Adipose tissue (tissue), 3 donors: Measurements from ENCODE around the gene HBQ1. TPM values are rescaled to one million over a fixed set of nuclear protein-coding genes. Genes with fewer than 3 reads are reported as not detected.
"Not testable (repeated sequence)": the region's sequence is repeated elsewhere in the genome, so short reads cannot be mapped to it uniquely, and the experiment has no call there.

Experiments used
- H3K27ac ChIP-seq: one replicate; pipeline ENCODE4 v1.5.1; 2013; ENCODE audit warnings: low read depth, low read length
- WGBS, 3 donors: extraction: QIAGEN DNeasy Blood & Tissue Kit; methylation state at CpG; one replicate each; pipeline ENCODE4 v1.1.7; 2013; 5-methylcytosine and 5-hydroxymethylcytosine counted together
- polyA plus RNA-seq, 3 donors: library from polyadenylated mRNA; stranded (reverse); fragments of 200-250 nt; gene quantifications; one replicate each; pipeline ENCODE4 v1.2.3, GENCODE V29; 2013
- donor health status: healthy with polysubstance abuse.
- donor health status: Bipolar disorder and iron deficiency.
- donor health status: healthy.

Gene HBQ1
- polyA plus RNA-seq, result under 1 TPM in 1 of 3 donors, not detected in 2; 0.40 TPM

DNA sequence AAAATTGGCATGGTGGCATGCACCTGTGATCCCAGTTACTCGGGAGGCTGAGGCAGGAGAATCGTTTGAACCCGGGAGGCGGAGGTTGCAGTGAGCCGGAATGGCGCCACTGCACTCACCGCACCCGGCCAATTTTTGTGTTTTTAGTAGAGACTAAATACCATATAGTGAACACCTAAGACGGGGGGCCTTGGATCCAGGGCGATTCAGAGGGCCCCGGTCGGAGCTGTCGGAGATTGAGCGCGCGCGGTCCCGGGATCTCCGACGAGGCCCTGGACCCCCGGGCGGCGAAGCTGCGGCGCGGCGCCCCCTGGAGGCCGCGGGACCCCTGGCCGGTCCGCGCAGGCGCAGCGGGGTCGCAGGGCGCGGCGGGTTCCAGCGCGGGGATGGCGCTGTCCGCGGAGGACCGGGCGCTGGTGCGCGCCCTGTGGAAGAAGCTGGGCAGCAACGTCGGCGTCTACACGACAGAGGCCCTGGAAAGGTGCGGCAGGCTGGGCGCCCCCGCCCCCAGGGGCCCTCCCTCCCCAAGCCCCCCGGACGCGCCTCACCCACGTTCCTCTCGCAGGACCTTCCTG, at the start of gene HBQ1:
Gene HBQ1, plus strand, starts transcription at position 359 of the 575 bp plus-strand sequence. Its CDS starts 28 bp downstream, at position 387.
- 6 to 9% (median 7%) methylated on average over 51 to 59 of the region's 59 CpGs for WGBS, 3 donors
- no peak within 1 kb of the TSS for H3K27ac ChIP-seq

DNA sequence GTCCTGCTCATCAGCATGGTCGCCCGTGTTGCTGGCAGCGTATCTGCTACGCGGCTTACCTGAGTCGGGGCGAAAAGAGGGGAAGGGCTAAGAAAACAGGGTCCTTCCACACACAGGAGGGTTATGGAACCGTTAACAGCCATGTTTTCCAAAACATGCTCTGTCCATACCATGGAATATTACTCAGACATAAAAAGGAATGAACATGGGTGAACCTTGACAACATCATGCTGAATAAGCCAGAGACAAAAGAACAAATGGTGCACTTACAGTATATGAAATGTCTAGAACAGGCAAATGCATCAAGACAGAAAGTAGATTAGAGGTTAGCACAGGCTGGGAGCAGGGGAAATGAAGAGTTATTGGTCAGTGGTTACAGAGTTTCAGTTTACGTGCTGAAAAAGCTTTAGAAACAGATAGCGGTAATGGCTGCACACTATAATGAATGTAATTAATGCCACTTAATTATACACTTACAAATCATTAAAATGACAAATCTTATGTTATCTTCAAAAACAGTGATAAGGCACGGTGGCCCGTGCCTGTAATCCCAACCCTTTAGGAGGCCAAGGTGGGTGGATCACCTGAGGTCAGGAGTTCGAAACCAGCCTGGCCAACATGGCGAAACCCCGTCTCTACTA, 49.6 kb upstream of the HBQ1 start:
- no peak overlapping the region for H3K27ac ChIP-seq

DNA sequence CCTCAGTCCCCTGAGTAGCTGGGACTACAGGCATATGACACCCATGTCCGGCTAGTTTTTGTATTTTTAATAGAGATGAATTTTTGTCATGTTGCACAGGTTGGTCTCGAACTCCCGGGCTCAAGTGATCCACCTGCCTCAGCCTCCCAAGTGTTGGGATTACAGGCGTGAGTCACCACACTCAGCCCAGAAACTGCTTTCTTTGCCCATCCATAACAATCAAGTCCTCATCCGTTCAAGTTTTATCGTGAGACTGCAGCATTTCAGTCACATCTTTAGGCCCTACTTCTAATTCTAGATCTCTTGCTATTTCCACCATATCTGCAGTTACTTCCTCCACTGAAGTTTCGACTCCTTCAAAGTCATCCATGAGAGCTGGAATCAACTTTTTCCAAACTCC, 48.1 kb upstream of the HBQ1 start:
- 93 to 95% (median 94%) methylated on average over 7 of the region's 7 CpGs for WGBS, 3 donors

More for the DNA sequence above, 49.6 kb upstream of the HBQ1 start:
- WGBS, 3 donors, result 86 to 96% (median 95%) methylated on average over 15 of the region's 15 CpGs

DNA sequence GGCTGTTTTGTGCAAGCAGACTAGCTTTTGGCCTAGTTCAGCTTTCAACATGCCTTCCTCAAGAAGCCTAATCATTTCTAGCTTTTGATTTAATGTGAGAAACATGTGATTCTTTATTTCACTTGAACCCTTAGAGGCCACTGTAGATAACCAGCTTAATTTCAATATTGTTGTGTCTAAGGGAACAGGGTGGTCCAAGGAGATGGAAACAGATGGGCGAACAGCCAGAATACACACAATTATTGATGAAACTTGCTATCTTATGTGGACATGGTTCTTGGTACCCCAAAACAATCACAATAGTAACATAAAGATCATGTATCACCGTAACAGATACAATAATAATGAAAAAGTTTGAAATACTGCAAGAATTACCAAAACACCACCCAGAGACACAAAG, 46.5 kb upstream of the HBQ1 start:
- H3K27ac ChIP-seq, result no peak overlapping the region
- 88 to 97% (median 93%) methylated on average over 2 of the region's 2 CpGs for WGBS, 3 donors

More for the DNA sequence above, 48.1 kb upstream of the HBQ1 start:
- no peak overlapping the region for H3K27ac ChIP-seq

DNA sequence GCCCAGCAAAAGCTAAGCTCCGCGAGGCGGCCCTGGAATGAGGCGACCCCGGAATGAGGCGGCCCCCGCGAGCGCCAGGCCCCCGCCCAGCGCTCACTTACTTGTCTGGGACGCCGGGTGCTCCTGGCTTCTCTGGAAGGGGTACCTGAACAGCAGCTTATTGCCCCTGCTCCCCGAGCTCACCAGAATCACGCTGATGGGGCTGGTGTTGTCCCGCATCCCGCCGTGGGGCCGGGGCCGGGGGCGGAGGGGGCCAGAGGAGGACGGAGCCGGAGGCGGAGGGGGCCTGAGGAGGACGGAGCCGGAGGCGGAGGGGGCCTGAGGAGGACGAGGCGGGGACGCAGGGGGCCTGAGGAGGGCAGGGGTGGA, 42.2 kb upstream of the HBQ1 start:
- no peak overlapping the region for H3K27ac ChIP-seq
- WGBS, 3 donors, result 0 to 3% (median 1%) methylated on average over 20 to 30 of the region's 30 CpGs

DNA sequence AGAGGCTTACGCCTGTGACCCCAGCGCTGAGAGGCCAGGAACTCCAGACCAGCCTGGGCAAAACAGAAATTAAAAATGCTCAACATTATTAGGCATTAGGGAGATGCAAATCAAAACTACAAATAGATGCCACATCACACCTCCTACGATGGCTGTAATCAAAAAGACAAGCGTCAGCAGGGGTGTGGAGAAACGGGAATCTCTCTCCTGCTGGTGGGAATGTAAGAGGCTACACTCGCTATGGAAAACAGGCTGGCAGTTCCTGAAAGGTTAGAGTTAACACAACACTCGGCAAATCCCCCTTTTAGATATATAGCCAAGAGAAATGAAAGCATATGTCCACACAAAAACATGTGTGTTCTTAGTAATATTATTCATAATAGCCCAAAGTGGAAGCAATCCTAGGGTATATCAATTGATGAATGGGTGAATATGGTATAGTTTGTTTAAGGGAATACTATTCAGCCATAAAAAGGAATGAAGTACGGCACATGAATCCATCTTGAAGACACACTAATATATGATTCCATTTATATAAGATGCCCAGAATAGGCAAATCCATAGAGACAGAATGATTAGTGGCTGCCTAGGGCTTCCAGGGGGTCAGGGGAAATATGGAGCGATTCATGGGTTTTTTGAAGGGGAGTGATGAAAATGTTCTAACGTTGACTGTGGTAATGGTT, 39.9 kb upstream of the HBQ1 start:
- H3K27ac ChIP-seq, result no peak overlapping the region
- 64 to 73% (median 68%) methylated on average over 10 of the region's 10 CpGs for WGBS, 3 donors

DNA sequence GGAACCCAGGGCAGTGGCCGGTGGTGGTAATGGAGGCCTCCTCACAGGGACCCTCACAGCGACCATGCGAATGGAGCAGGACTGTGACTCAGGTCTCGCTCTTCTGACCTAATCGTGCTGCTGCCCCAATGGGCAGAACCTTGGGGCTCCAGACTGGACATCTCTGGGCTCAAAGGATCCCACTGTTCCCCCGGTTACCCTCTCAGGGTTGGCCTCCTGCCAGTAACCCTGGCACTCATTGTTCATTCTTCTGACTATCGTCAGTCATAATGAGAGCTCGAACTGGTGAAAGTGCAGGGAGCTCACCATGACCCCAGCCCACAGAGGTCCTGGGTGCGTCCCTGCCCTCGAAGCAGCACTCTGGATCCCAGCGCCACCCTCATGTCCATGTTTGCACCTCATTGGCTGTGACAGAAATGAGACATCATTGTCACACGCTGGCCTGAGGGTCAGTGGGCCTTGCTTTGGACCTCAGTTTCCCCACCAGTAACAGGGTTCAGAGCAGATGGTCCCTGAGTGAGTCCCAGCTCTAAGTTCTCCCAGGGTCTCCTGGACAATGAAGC, 37.8 kb upstream of the HBQ1 start:
- 76 to 87% (median 80%) methylated on average over 12 of the region's 12 CpGs for WGBS, 3 donors
- H3K27ac ChIP-seq, result no peak overlapping the region

DNA sequence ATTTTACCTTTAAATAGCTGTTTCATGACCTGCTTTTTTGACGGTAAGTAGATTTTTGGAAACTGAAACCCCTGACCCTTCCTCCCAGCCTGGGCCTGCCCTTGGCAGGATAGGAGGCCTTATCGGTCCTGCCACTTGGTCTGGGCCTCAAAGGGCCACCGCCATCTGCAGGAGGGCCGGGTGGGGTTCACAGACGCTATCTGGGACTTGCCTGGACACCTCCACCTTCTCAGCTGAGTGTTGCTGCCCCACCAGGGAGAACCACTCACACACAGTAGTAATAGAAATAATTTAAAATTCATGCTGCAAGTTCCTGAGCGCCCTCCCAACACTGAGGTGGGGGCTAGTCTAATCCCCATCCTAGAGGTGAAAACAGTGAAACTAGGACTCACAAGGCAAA, 37.2 kb upstream of the HBQ1 start:
- H3K27ac ChIP-seq, result no peak overlapping the region
- WGBS, 3 donors, result 80 to 88% (median 84%) methylated on average over 6 of the region's 6 CpGs

DNA sequence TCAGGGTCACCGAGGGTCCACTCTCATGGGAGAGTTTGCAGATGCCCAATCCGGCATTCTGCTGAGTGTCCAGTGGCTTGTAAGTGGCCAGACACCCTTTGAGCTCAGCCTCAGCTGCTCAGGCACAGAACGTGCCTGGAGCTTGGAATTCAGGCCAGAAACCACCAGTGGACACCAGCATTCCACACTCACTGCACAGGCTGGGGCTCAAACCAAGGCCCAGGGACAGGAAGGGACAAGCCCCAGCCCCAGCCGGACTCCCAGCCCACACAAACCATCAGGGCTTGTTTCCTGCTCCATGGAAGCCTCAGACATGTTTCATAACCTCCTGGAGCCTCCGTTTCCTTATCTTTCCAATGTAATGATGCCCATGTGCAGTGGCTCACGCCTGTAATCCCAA, 36.8 kb upstream of the HBQ1 start:
- H3K27ac ChIP-seq, result no peak overlapping the region
- WGBS, 3 donors, result 48 to 66% (median 60%) methylated on average over 6 of the region's 6 CpGs

DNA sequence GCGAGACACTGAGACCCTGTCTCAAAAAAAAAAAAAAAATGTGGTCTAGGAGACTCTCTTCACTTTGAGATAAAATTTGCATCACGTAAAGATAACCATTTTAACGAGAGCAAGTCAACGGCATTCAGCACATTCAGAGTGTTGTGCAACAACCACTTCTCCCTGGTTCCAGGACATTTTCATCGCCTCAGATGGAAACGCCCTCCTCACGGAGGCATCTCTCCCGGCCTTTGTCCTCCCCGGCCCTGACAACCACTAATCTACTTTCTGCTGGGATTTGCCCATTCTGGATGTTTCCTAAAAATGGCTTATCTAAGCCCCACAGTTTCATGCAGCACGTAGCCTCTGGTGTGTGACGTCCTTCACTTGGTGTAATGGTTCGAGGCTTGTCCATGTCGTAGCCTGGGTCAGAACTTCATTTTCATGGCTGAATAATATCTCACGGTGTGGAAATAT, 35.4 kb upstream of the HBQ1 start:
- no peak overlapping the region for H3K27ac ChIP-seq
- 82 to 84% (median 82%) methylated on average over 14 of the region's 14 CpGs for WGBS, 3 donors

DNA sequence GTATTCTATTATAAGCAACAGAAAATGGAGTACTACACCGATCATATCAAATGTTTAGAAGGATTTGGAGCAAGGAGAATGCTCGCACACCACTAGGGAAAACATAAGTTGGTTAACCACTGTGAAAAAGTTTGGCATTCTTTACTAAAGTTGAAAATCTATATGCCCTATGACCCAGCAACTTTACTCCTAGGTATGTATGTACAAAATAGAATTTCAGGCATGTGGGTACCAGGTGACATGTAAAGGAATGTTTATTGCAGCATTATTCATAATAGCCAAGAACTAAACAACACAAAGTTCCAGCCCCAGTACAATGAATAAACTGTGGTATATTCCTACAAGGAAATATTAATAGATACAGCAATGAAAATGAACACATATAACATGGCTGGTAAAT, 33.6 kb upstream of the HBQ1 start:
- no peak overlapping the region for H3K27ac ChIP-seq
- 84 to 88% (median 85%) methylated on average over 2 of the region's 2 CpGs for WGBS, 3 donors

DNA sequence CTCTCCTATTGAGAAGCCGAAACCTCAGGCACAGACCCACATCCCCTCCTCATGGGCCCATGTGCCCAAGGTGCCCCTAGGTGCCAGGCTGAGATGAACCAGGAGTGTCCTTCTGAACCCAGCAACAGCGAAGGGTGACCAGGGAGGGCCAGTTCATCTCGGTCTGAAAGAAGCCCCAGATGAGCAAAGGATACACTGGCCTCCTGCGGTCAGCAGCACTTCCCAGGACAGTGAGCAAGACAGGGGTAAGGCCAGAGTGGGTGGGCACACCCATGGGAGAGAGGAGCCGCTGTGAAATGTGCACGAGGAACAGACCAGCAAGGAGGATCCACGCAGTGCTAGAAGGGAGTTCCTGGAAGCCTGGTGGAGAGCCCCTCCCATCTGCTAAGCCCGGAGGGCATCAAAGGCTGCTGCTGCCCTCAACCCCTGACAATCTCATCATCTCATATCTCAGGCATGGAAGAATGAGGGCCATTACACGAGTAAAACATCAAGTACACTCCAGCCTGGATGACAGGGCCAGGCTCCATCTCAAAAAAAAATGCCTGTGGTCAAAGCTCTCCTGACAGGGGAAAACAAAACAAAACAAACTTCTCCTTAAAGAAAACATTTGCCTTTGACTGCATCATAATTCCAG, 31.1 kb upstream of the HBQ1 start:
- no peak overlapping the region for H3K27ac ChIP-seq
- WGBS, 3 donors, result 37 to 47% (median 46%) methylated on average over 9 of the region's 9 CpGs

DNA sequence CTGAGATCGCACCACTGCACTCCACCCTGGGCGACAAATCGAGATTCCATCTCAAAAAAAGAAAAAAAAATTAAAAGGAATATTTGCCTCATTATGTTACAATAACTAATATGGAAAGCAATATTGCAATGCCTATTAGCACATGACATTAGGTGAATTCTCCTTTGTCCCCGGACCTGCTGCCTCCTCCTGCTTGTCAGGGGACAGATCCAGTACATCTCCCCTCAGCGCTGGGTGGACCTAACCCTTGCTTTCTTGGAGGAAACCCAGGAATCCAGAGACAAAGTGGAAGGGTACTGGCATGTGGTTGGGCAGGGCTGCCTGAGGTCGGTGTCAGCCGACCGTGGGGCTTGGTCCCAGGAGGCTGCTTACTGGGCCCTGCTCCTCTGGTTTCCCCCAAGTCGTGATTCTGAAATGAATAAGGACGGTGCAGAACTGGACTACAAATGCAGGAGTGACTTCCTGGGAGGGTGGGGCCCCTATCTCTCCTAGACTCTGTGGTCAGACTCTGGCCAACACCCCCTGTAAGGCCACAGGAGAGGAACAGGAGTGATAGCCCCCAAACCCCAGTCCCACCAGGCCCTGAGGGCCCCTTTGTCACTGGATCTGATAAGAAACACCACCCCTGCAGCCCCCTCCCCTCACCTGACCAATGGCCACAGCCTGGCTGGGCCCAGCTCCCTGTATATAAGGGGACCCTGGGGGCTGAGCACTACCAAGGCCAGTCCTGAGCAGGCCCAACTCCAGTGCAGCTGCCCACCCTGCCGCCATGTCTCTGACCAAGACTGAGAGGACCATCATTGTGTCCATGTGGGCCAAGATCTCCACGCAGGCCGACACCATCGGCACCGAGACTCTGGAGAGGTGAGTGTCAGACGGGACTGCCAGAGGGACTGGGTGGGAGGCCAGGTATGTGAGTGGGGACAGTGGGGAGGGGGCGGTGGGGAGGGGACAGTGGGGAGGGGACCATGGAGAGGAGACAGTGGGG, 27.8 kb upstream of the HBQ1 start, which contains the start of gene HBZ:
Gene HBZ, plus strand, starts transcription at position 504 of the 988 bp plus-strand sequence. Its CDS starts 266 bp downstream, at position 770.
- 75 to 78% (median 77%) methylated on average over 17 of the region's 17 CpGs for WGBS, 3 donors
- no peak within 1 kb of the TSS for H3K27ac ChIP-seq

DNA sequence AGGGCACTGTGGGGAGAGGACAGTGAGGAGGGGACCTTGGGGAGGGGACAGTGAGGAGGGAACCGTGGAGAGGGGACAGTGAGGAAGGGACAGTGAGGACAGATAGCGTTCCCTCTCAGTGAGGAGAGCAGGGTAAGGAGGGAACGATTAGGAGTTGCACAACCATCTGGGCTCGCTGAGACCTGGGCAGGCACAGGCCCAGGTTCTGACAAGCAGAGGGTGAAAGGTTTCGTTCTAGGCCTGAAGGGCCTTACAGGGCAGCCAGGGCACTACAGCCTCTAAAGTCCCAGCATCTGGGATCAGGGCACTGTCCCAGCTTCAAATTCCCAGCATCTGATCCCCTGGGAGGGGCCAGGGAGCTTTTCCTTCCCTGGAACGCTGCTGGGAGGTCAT, 27.1 kb upstream of the HBQ1 start:
- not testable (repeated sequence) for H3K27ac ChIP-seq
- 45 to 51% (median 46%) methylated on average over 3 to 4 of the region's 6 CpGs for WGBS, 3 donors

DNA sequence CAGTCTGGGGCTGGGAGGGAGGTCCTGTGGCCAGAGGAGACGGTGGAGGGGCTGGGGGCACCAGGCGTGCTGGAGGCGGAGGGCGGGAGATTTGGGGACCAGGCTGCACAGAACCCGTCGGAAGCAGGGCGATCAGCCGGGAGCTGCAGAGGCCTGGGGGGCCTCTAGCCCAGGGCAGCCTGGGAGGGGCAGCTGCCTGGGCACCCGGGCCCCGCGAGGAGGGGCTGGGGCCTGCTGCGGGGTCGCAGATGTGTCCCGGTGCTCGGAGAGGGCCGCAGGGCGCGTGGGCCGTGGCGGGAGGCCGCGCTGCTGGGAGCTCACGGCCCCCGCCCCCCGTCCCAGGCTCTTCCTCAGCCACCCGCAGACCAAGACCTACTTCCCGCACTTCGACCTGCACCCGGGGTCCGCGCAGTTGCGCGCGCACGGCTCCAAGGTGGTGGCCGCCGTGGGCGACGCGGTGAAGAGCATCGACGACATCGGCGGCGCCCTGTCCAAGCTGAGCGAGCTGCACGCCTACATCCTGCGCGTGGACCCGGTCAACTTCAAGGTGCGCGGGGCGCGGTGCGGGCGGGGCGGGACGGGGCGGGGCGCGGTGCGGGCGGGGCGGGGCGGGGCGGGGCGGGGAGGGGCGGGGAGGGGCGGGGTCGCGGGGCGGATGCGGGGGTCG, 26.6 kb upstream of the HBQ1 start:
- H3K27ac ChIP-seq, result not testable (repeated sequence)
- no CpG with 5 or more reads among the region's 74 CpGs for WGBS, 3 donors

DNA sequence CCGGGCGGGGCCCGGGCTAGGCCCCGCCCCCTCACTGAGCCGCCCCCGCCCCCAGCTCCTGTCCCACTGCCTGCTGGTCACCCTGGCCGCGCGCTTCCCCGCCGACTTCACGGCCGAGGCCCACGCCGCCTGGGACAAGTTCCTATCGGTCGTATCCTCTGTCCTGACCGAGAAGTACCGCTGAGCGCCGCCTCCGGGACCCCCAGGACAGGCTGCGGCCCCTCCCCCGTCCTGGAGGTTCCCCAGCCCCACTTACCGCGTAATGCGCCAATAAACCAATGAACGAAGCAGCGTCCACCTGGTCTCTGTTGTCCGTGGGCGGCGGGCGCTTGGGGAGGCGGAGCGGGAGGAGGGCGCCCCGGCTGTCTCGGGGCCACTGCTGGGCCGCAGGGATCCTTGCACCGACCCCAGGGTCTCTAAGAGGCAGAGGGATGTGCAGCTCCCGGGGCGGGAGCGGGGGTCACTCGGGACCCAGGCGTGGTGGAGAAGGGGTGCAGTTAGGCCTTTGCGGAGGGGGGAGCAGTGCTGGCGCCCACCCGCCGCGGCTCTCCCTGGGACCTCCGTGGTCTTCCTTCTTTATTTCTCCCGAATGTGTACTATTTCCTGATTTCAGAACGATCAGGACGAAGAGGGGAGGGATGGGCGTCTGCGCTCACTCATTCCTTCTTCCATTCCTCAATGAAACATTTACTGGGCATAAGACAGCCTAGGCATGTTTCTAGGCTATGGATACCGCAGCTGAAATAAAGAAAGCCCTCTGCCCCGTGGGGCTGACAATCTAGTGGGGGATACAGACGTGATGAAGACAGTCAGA, 25.8 kb upstream of the HBQ1 start:
- no peak overlapping the region for H3K27ac ChIP-seq
- 1 to 3% (median 2%) methylated on average over 46 to 48 of the region's 59 CpGs for WGBS, 3 donors

DNA sequence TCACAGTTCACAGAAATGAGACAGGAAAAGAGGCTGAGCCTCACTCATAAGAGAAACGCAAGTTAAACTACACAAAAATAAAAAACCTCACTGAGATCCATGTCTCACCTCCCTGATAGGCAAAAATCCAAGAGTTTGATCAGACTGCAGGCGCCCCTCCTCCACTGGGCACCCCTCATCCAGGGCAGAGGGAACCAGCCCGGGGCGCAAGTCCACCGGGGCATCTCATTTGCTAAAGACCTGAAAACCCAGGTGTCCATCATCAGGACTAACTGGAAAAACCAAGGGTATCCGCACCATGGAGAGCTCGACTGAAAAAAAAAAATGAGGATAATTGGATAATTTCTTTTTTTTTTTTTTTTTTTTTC, 25.2 kb upstream of the HBQ1 start:
- WGBS, 3 donors, result 58 to 74% (median 58%) methylated on average over 7 of the region's 7 CpGs
- no peak overlapping the region for H3K27ac ChIP-seq
